ENCODE data around the gene RNASEL.

DNA sequence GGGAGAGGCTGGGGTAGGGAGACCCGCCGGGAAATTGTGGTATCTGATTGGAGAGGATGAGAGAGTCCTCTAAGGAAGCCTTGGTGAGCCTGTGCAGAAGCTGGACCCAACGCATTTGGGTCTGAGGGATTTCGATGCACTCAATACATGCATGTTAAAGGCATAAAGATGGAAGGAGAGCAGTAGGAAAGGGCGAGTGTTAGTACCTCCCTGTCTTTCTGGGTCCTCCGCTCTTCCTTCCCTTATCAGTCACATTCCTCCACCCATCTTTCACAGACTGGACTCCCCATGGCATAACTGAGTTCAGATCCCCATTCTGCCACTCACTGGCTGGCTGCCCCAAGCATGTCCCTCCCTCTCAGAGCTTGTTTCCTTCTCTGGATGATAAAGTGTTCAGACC lies 7.9 kb upstream of the RNASEL start:
- TF ChIP-seq CTCF (conservative IDR thresholded peaks at IDR 0.05; ENCODE audit: low read depth in 2 of 2) (no peak), STAT1 (IDR thresholded peaks at IDR 0.05; ENCODE audit: unreplicated experiment) (no peak), EZH2 (IDR thresholded peaks at IDR 0.05; ENCODE audit: low read depth, unreplicated experiment) (no peak), ZNF114 (CRISPR knock-in tag; IDR thresholded peaks at IDR 0.05) (no peak)

Measured in GM23338 (cell line).